NCI-H82 (cell line): Measurements from ENCODE around the gene KCNK2.

Source experiments
- DNase-seq: peaks from one replicate; lab custom pipeline; 2025; lab: John Stamatoyannopoulos, UW

The KCNK2 gene

GRCh38 chr1:215095524-215095923 lies 13.0 kb downstream of the KCNK2 start:
- DNase-seq = no peak

GRCh38 chr1:215101511-215101910 lies 19.0 kb downstream of the KCNK2 start:
- DNase-seq = no peak

GRCh38 chr1:215104283-215104682 lies 21.7 kb downstream of the KCNK2 start:
- DNase-seq = no peak

- DNase-seq = no peak
These were observed 23.5 kb downstream of the KCNK2 start for GRCh38 chr1:215106067-215106466.

GRCh38 chr1:215109171-215109570 lies 26.6 kb downstream of the KCNK2 start:
- DNase-seq = no peak

GRCh38 chr1:215111916-215112315 lies 29.4 kb downstream of the KCNK2 start:
- peak; percentile 53 for DNase-seq

- DNase-seq = no peak
These were observed 31.2 kb downstream of the KCNK2 start for GRCh38 chr1:215113776-215114153.

- DNase-seq = no peak
These were observed 31.8 kb downstream of the KCNK2 start for GRCh38 chr1:215114154-215114933.

- DNase-seq = no peak
These were observed 33.2 kb downstream of the KCNK2 start for GRCh38 chr1:215115760-215116159.

GRCh38 chr1:215118081-215118480 lies 35.5 kb downstream of the KCNK2 start:
- DNase-seq = no peak

- DNase-seq = no peak
These were observed 36.5 kb downstream of the KCNK2 start for GRCh38 chr1:215119056-215119455.

GRCh38 chr1:215119719-215120365 lies 37.3 kb downstream of the KCNK2 start:
- DNase-seq = no peak

GRCh38 chr1:215128504-215128903 lies 46.0 kb downstream of the KCNK2 start:
- DNase-seq = no peak

GRCh38 chr1:215131291-215131690 lies 48.8 kb downstream of the KCNK2 start:
- no peak for DNase-seq

- no peak for DNase-seq
These were observed 49.6 kb downstream of the KCNK2 start for GRCh38 chr1:215132156-215132555.

GRCh38 chr1:215133532-215133931 lies 51.0 kb downstream of the KCNK2 start:
- DNase-seq = no peak

GRCh38 chr1:215137985-215138384 lies 55.4 kb downstream of the KCNK2 start:
- DNase-seq = no peak

GRCh38 chr1:215140135-215140534 lies 57.6 kb downstream of the KCNK2 start:
- DNase-seq = no peak

GRCh38 chr1:215141460-215141859 lies 58.9 kb downstream of the KCNK2 start:
- no peak for DNase-seq

GRCh38 chr1:215143497-215143896 lies 61.0 kb downstream of the KCNK2 start:
- no peak for DNase-seq

GRCh38 chr1:215146240-215146975 lies 63.9 kb downstream of the KCNK2 start:
- peak; percentile 56 for DNase-seq

- DNase-seq = no peak
These were observed 64.5 kb downstream of the KCNK2 start for GRCh38 chr1:215147024-215147423.
